Measurements from ENCODE around the gene CCRL2.
"Not testable (repeated sequence)": the region's sequence is repeated elsewhere in the genome, so short reads cannot be mapped to it uniquely, and the experiment has no call there.

CCRL2 gene

DNA sequence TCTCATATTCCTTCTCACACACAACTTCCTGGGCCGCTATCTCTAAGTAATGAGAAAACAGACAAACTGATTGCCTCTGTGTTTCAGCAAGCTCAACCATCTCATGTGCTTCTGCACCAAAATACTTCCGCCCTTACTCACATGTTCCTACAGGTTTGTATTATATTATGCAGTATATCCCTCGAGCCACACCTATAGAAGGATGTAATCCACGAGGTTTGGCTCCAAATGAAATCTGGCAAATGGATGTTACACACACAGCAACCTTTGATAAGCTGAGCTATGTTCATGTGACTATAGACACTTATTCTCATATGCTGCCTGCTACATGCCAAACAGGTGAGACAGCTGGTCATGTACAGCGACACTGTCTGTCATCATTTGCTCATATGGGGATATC is 22.6 kb downstream of the CCRL2 start:
- DNase-seq (ENCODE audit: low read depth), result no peak

- not testable (repeated sequence) for DNase-seq (ENCODE audit: low read depth)
These were observed 23.8 kb downstream of the CCRL2 start for GRCh38 chr3:46430879-46431278.

DNA sequence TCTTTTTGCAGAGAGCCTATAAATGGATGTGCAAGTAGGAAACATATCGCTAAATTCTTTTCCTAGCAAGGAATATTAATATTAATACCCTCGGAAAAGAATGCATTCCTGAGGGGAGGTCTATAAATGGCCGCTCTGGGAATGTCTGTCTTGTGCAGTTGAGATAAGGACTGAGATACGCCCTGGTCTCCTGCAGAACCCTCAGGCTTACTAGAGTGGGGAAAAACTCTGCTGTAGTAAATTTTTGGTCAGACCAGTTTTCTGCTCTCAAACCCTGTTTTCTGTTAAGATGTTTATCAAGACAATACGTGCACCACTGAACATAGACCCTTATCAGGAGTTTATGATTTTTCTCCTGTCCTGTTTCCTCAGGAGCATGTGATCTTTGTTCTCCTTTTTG is 24.8 kb downstream of the CCRL2 start:
- not testable (repeated sequence) for DNase-seq (ENCODE audit: low read depth)

- not testable (repeated sequence) for DNase-seq (ENCODE audit: low read depth)
These were observed 26.1 kb downstream of the CCRL2 start for GRCh38 chr3:46433118-46433517.

- no peak for DNase-seq (ENCODE audit: low read depth)
These were observed 26.8 kb downstream of the CCRL2 start for GRCh38 chr3:46433841-46434240.

DNA sequence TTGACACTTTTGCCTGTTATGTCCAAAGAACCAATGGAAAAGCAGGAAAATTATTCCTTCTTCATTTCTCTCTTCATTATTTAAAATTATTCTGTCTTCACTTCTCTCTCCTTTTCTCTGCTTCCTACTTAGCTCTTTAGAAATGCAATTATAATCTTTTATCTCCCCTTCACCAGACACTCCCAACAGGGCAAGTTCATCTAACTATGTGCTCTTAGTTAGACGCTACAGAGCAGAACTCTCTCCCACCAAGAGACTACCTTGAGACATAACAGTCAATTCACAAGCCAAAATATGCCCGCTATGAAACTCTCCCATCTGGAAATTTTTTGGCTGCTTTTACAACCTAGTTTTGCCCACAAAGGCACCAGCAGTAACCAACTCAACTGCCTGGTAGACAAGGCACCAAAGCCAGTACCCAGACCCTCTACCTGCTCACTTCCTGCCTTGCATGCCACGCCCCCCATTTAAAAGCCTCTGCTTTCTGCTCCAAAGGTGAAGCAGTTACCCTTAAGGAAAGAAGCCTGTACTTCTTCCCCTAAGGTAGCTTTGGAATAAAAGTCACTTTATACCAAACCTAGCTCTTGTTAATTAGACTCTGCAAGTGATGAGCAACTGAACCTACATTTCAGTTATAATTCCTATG is 28.1 kb downstream of the CCRL2 start:
- DNase-seq (ENCODE audit: low read depth), result no peak

GRCh38 chr3:46438831-46439230 is 31.8 kb downstream of the CCRL2 start:
- no peak for DNase-seq (ENCODE audit: low read depth)

DNA sequence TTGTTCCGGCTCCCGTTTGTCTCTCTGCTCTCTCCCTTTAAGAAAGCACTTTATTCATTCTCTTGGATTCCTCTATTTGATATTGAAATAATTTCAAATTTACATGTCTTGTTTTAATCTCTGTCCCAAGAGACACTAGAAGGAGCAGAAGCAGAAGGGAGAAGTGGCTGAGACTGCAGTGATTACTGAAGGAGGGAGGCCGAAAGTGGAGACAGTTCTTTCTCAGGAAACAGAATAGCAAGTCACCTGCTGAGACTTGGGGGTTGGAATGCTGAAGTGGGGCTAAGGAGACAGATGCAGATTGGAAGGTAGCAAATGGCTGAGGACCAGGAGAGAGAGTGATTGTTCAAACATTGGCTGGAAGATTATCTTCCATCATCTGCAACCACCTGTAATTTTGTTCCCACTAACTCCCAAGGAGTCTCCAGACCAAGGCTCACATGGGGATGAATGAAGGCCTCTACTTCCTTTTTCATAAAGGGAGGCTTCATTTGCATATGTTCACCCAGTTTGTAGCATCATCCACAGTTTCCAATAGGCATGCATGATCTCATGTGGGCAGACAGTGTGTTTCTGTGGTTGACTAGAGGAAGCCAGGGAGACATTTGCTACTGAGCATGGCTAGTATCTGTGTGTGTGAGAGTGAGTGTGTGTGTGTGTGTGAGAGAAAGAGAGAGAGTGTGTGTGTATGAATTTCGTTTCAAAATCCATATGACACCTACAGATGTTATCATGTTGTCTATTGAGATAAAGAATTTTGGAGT is 33.7 kb downstream of the CCRL2 start:
- DNase-seq (ENCODE audit: low read depth), result peak; percentile 21

- no peak for DNase-seq (ENCODE audit: low read depth)
These were observed 35.8 kb downstream of the CCRL2 start for GRCh38 chr3:46442576-46443530.

DNA sequence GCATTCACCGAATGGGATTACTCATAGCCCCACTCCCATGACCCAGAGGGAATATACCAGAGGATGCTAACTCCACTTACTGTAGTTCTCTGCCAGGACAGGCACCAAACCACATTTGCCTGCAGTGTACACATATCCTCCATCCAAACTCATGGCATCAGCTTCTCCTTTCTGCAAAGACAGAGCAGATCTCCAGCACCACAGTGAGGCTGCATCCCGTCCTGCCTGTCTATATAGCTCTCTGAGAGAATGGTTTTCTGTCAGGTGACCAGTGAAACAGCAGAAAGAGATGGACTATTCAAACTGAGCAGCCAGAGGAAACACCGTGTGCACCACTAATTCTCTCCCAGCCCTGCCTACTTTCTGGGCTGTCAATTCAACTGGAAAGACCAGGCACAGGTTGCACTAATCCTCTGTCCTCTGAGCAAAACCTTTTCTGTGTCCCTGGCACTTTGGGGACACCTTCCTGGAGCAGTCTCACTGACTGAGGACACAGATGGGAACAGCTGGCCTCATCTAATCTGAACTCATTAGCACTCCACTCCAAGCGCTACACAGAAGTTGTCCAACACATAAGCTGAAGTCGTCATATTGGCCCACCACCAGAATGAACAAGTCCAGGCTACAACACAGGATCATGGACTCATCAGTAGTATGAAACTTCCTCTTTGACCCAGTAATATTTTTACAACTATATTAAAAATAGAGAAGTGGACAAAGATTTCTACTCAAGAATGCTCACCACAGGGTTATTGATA is 40.3 kb downstream of the CCRL2 start:
- DNase-seq (ENCODE audit: low read depth), result no peak

GRCh38 chr3:46448721-46449120 is 41.7 kb downstream of the CCRL2 start:
- DNase-seq (ENCODE audit: low read depth), result no peak

DNA sequence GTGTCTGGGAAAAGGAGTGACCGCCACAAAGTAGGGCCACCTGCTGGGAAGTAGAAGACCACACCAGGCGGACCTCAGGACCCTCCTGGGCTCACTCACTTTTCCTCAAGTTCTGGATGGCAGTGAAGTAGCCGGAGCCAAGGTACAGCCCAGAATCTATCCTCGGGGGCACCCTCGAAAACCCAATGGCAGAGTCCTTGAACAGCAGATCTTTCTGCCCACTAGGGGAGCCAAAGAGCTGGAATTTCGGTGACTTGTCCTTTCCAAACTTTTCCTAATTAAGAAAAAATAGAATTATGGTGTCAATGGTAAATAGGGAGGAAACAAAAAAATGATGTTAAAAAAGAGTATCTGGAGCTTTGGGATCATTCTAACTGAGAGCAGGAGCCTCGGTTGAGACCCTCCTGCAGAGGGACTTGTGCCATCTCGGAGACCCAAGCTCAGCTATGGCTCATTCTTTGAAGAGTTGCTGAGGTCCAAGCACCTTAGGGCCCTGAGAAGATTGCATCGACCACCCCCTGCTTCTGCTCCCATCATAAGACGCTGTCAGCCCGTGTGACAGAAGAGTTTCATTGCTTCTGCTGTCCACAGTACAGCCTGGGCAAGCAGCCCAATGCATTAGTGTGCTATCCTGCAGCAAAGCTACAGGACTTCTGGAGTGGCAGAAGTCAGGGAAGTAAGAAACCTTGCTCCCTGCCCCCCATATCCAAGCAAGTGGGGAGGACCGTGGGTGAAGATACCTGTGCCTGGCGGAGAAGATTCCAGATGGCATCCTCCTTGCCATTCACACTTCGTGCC is 42.9 kb downstream of the CCRL2 start:
- DNase-seq (ENCODE audit: low read depth), result no peak

- DNase-seq (ENCODE audit: low read depth), result no peak
These were observed 46.6 kb downstream of the CCRL2 start for GRCh38 chr3:46453526-46454208.

DNA sequence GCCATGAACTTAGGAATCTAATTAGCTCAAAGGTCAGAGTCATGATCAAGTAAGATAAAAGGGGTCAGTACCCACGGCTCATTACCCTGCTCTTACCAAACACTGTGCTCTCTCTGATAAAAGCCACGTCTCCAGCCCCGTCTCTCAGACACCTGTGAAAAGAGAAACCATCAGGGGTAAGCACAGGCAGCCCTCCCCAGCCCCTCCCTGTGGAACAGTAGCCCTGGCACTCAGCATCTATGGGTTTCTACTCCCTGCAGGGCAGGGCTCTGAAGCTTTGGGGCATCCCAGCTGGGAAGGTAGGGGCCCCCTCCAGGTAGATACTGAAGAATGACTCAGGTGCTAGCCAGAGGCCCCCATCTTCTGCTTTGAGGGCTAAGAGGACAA is 47.1 kb downstream of the CCRL2 start:
- no peak for DNase-seq (ENCODE audit: low read depth)

- no peak for DNase-seq (ENCODE audit: low read depth)
These were observed 47.5 kb downstream of the CCRL2 start for GRCh38 chr3:46454606-46455005.

- no peak for DNase-seq (ENCODE audit: low read depth)
These were observed 48.4 kb downstream of the CCRL2 start for GRCh38 chr3:46455231-46456115.

- no peak for DNase-seq (ENCODE audit: low read depth)
These were observed 49.1 kb downstream of the CCRL2 start for GRCh38 chr3:46456118-46456517.
